Epithelial cell of prostate (primary cell): ENCODE results near the gene DOK1.
A peak's percentile ranks its signal among the peaks of the same experiment; 100 is the strongest.

Source experiments
- DNase-seq: peaks from one replicate; pipeline ENCODE4 v3.0.0-alpha.2; 2011; ENCODE audit warnings: low read depth, low spot score
- H3K27ac ChIP-seq: fragments of 450-650 bp; 2 replicates; pipeline ENCODE4 v1.5.1; 2017; ENCODE audit warnings: mild to moderate bottlenecking

The DOK1 gene

GRCh38 chr2:74524955-74525716 is 29.4 kb upstream of the DOK1 start:
- H3K27ac ChIP-seq: peak overlapping the region; percentile 64
- DNase-seq: no peak

- DNase-seq: peak; percentile 91
- H3K27ac ChIP-seq: peak within 1 kb of the TSS; percentile 64
Observed at GRCh38 chr2:74525717-74526648, 28.5 kb upstream of the DOK1 start, which contains the start of gene DQX1. TSS of gene DQX1 (minus strand) at chr2:74526231. CDS start at chr2:74525729, 502 bp downstream.

GRCh38 chr2:74526649-74527230 is 27.8 kb upstream of the DOK1 start:
- peak overlapping the region; percentile 64 for H3K27ac ChIP-seq
- DNase-seq: no peak

- H3K27ac ChIP-seq: no peak overlapping the region
- DNase-seq: no peak
Observed at GRCh38 chr2:74527741-74528140, 26.8 kb upstream of the DOK1 start.

GRCh38 chr2:74528600-74529356 is 25.7 kb upstream of the DOK1 start:
- no peak for DNase-seq
- H3K27ac ChIP-seq: peak overlapping the region; percentile 81

GRCh38 chr2:74529357-74530238 is 24.9 kb upstream of the DOK1 start, which contains the start of the genes AUP1 and HTRA2:
TSS of gene AUP1 (minus strand) at chr2:74529706. CDS start at chr2:74529629, 77 bp downstream.
TSS of gene HTRA2 (plus strand) at chr2:74529933. CDS start at chr2:74530007, 74 bp downstream.
- peak within 1 kb of the TSS; percentile 81 for H3K27ac ChIP-seq
- DNase-seq: peak; percentile 96

- no peak for DNase-seq
- H3K27ac ChIP-seq: peak overlapping the region; percentile 81
Observed at GRCh38 chr2:74530239-74531187, 24.0 kb upstream of the DOK1 start.

GRCh38 chr2:74531666-74532065 is 22.9 kb upstream of the DOK1 start:
- DNase-seq: no peak
- H3K27ac ChIP-seq: no peak overlapping the region

GRCh38 chr2:74532222-74532621 is 22.3 kb upstream of the DOK1 start:
- DNase-seq: no peak
- no peak overlapping the region for H3K27ac ChIP-seq

- no peak for DNase-seq
- no peak overlapping the region for H3K27ac ChIP-seq
Observed at GRCh38 chr2:74533464-74533863, 21.1 kb upstream of the DOK1 start.

GRCh38 chr2:74534411-74534810 is 20.1 kb upstream of the DOK1 start:
- no peak for DNase-seq

GRCh38 chr2:74535440-74535965 is 19.0 kb upstream of the DOK1 start:
- H3K27ac ChIP-seq: no peak overlapping the region
- no peak for DNase-seq

More at GRCh38 chr2:74534411-74534810, 20.1 kb upstream of the DOK1 start:
- no peak overlapping the region for H3K27ac ChIP-seq

- DNase-seq: no peak
- no peak overlapping the region for H3K27ac ChIP-seq
Observed at GRCh38 chr2:74536166-74536950, 18.2 kb upstream of the DOK1 start.

- no peak overlapping the region for H3K27ac ChIP-seq
- DNase-seq: no peak
Observed at GRCh38 chr2:74537140-74537539, 17.4 kb upstream of the DOK1 start.

- no peak overlapping the region for H3K27ac ChIP-seq
- no peak for DNase-seq
Observed at GRCh38 chr2:74538881-74539339, 15.6 kb upstream of the DOK1 start.

GRCh38 chr2:74540291-74540690 is 14.2 kb upstream of the DOK1 start:
- DNase-seq: no peak
- H3K27ac ChIP-seq: no peak overlapping the region

- H3K27ac ChIP-seq: no peak overlapping the region
- no peak for DNase-seq
Observed at GRCh38 chr2:74542978-74543377, 11.5 kb upstream of the DOK1 start.
